SU-DHL-6 (cell line): ENCODE results near the gene SGCA.

ENCODE experiments used
- H2AFZ ChIP-seq: fragments of 200-600 bp; sonication (generic); 2 replicates; pipeline ENCODE4 v1.6.1; 2014; ENCODE audit warnings: low read depth, mild to moderate bottlenecking, moderate library complexity, mixed read lengths, antibody characterized with exemption, low read length; ENCODE audit not compliant: severe bottlenecking
- H3F3A ChIP-seq: fragments of 200-600 bp; shearing (Covaris generic); 2 replicates; pipeline ENCODE4 v1.6.0; 2016; ENCODE audit warnings: antibody characterized with exemption, mild to moderate bottlenecking; ENCODE audit not compliant: insufficient read depth
- H3K27ac ChIP-seq: fragments of 200-600 bp; sonication (generic); 2 replicates; pipeline ENCODE4 v1.5.1; 2016; ENCODE audit warnings: low read depth, mild to moderate bottlenecking, low read length, moderate library complexity, mixed read lengths
- H3K27me3 ChIP-seq: fragments of 200-600 bp; sonication (generic), shearing (Covaris generic); 2 replicates; pipeline ENCODE4 v1.6.0; 2014; ENCODE audit warnings: mild to moderate bottlenecking, low read length
- H3K36me3 ChIP-seq: fragments of 200-600 bp; sonication (generic); 2 replicates; pipeline ENCODE4 v1.6.1; 2014; ENCODE audit warnings: mild to moderate bottlenecking, low read length, mixed read lengths
- H3K4me2 ChIP-seq: fragments of 300-600, 200-600 bp; shearing (Covaris generic), sonication (generic); 2 replicates; pipeline ENCODE4 v1.6.0; 2014; ENCODE audit warnings: low read length, low read depth, mild to moderate bottlenecking; ENCODE audit not compliant: poor library complexity, severe bottlenecking
- H3K4me3 ChIP-seq: fragments of 200-600 bp; sonication (generic); 2 replicates; pipeline ENCODE4 v1.5.1; 2014; ENCODE audit warnings: antibody characterized with exemption, low read length, mild to moderate bottlenecking, mixed read lengths; ENCODE audit not compliant: insufficient read depth, poor library complexity, severe bottlenecking
- H3K79me2 ChIP-seq: fragments of 200-600 bp; sonication (generic); 2 replicates; pipeline ENCODE4 v1.6.1; 2014; ENCODE audit warnings: mild to moderate bottlenecking, low read length, moderate library complexity; ENCODE audit not compliant: insufficient read depth
- H3K9ac ChIP-seq: fragments of 200-600 bp; sonication (generic); 2 replicates; pipeline ENCODE4 v1.7.0; 2014; ENCODE audit warnings: mild to moderate bottlenecking, low read length
- H3K9me2 ChIP-seq: fragments of 200-600 bp; sonication (generic); replicated peaks from 2 replicates; pipeline ENCODE4 v1.6.1; 2014; ENCODE audit warnings: low read length; ENCODE audit not compliant: insufficient read depth
- H3K9me3 ChIP-seq: fragments of 200-600 bp; sonication (generic); 2 replicates; pipeline ENCODE4 v1.6.1; 2014; ENCODE audit warnings: low read length, mixed read lengths; ENCODE audit not compliant: insufficient read depth
- H4K20me1 ChIP-seq: fragments of 200-600 bp; sonication (generic); 2 replicates; pipeline ENCODE4 v1.6.1; 2014; ENCODE audit warnings: low read depth, mild to moderate bottlenecking, antibody characterized with exemption, low read length, moderate library complexity, mixed read lengths
- CTCF ChIP-seq: fragments of 200-600 bp; sonication (generic); IDR thresholded peaks from one replicate; pipeline ENCODE4 v1.5.1; 2017; ENCODE audit warnings: antibody characterized with exemption, mild to moderate bottlenecking, low read length, moderate library complexity; ENCODE audit not compliant: insufficient read depth, poor library complexity, severe bottlenecking
- EZH2phosphoT487 ChIP-seq: fragments of 200-600 bp; sonication (generic), shearing (Covaris generic); conservative IDR thresholded peaks from 2 replicates; pipeline ENCODE4 v1.6.1; 2018; ENCODE audit warnings: mild to moderate bottlenecking, antibody characterized with exemption, low read length, moderate library complexity, mixed read lengths

Gene SGCA

GRCh38 chr17:50207315-50207714, 41.5 kb downstream of the SGCA start:
- TF ChIP-seq CTCF (no peak), EZH2phosphoT487 (no peak)
- no peak overlapping the region for H3K27ac ChIP-seq
- no peak overlapping the region for H3K4me3 ChIP-seq
- H3K4me2 ChIP-seq, result no peak overlapping the region
- no peaks in the 10 kb centered on the region for H3K79me2 ChIP-seq
- H3K36me3 ChIP-seq, result no peaks in the 10 kb centered on the region
- no peaks in the 10 kb centered on the region for H3K27me3 ChIP-seq
- H3K9me3 ChIP-seq, result no peaks in the 10 kb centered on the region
- no peak overlapping the region for H2AFZ ChIP-seq
- no peaks in the 10 kb centered on the region for H3K9me2 ChIP-seq
- H4K20me1 ChIP-seq, result no peaks in the 10 kb centered on the region
- no peaks in the 10 kb centered on the region for H3F3A ChIP-seq
- no peak overlapping the region for H3K9ac ChIP-seq

- no peak overlapping the region for H2AFZ ChIP-seq
- no peaks in the 10 kb centered on the region for H3K27me3 ChIP-seq
- TF ChIP-seq CTCF (no peak), EZH2phosphoT487 (no peak)
Observed at GRCh38 chr17:50207792-50208567, 42.2 kb downstream of the SGCA start.

GRCh38 chr17:50208611-50209061, 42.8 kb downstream of the SGCA start:
- Histone ChIP-seq H3K9me3 (no peaks in the 10 kb centered on the region), H3K27ac (no peak overlapping the region), H3K36me3 (no peaks in the 10 kb centered on the region), H3K4me3 (no peak overlapping the region), H3K4me2 (no peak overlapping the region), H3K27me3 (no peaks in the 10 kb centered on the region), H3F3A (no peaks in the 10 kb centered on the region), H3K79me2 (no peaks in the 10 kb centered on the region), H3K9ac (no peak overlapping the region), H3K9me2 (no peaks in the 10 kb centered on the region), H4K20me1 (no peaks in the 10 kb centered on the region), H2AFZ (no peak overlapping the region)
- TF ChIP-seq EZH2phosphoT487, result no peak
- TF ChIP-seq CTCF, result no peak

More at GRCh38 chr17:50207792-50208567, 42.2 kb downstream of the SGCA start:
- Histone ChIP-seq H3K27ac (no peak overlapping the region), H3K36me3 (no peaks in the 10 kb centered on the region), H3K9me3 (no peaks in the 10 kb centered on the region), H3K4me2 (no peak overlapping the region), H3K4me3 (no peak overlapping the region), H3K9me2 (no peaks in the 10 kb centered on the region), H3F3A (no peaks in the 10 kb centered on the region), H3K79me2 (no peaks in the 10 kb centered on the region), H4K20me1 (no peaks in the 10 kb centered on the region), H3K9ac (no peak overlapping the region)
